ENCODE results near the gene PREX1. TPM values are rescaled to one million over a fixed set of nuclear protein-coding genes. Genes with fewer than 3 reads are reported as not detected.
A peak's percentile ranks its signal among the peaks of the same experiment; 100 is the strongest.

The PREX1 gene
- total RNA-seq, 2 donors from 2014 or later, result 16.0 to 17.4 TPM

GRCh38 chr20:48750941-48751635, 76.7 kb downstream of the PREX1 start:
- peak; percentile 82 to 83 for ATAC-seq
- intact Hi-C loops (cut with DNase I), result no loop called here
- DNase-seq, result peak; percentile 83

- ATAC-seq (no peak), DNase-seq (no peak)
- intact Hi-C loops (cut with DNase I), result no loop called here
These were observed 77.4 kb downstream of the PREX1 start for GRCh38 chr20:48750376-48750775.

- no peak for ATAC-seq
- intact Hi-C loops (cut with DNase I), result no loop called here
- no peak for DNase-seq
These were observed 78.4 kb downstream of the PREX1 start for GRCh38 chr20:48749437-48749836.

- intact Hi-C loops (cut with DNase I), result no loop called here
- no peak for ATAC-seq
These were observed 79.2 kb downstream of the PREX1 start for GRCh38 chr20:48748556-48748955.

GRCh38 chr20:48747840-48748414, 79.9 kb downstream of the PREX1 start:
- ATAC-seq (no peak), DNase-seq (no peak)
- intact Hi-C loops (cut with DNase I), result no loop called here

More at GRCh38 chr20:48748556-48748955, 79.2 kb downstream of the PREX1 start:
- DNase-seq, result no peak

GRCh38 chr20:48745330-48745729, 82.5 kb downstream of the PREX1 start:
- intact Hi-C loops (cut with DNase I), result no loop called here
- DNase-seq (no peak), ATAC-seq (no peak)

- ATAC-seq, result no peak
- intact Hi-C loops (cut with DNase I), result no loop called here
These were observed 83.3 kb downstream of the PREX1 start for GRCh38 chr20:48744515-48744914.

GRCh38 chr20:48743807-48744206, 84.0 kb downstream of the PREX1 start:
- DNase-seq (no peak), ATAC-seq (no peak)
- intact Hi-C loops (cut with DNase I), result no loop called here

More at GRCh38 chr20:48744515-48744914, 83.3 kb downstream of the PREX1 start:
- no peak for DNase-seq

GRCh38 chr20:48742912-48743680, 84.7 kb downstream of the PREX1 start:
- no peak for ATAC-seq
- DNase-seq, result no peak
- intact Hi-C loops (cut with DNase I), result no loop called here

- DNase-seq (no peak), ATAC-seq (no peak)
- intact Hi-C loops (cut with DNase I), result no loop called here
These were observed 85.6 kb downstream of the PREX1 start for GRCh38 chr20:48742233-48742632.

- ATAC-seq (no peak), DNase-seq (no peak)
- intact Hi-C loops (cut with DNase I), result no loop called here
These were observed 86.1 kb downstream of the PREX1 start for GRCh38 chr20:48741669-48742068.

GRCh38 chr20:48740712-48741111, 87.1 kb downstream of the PREX1 start:
- DNase-seq (no peak), ATAC-seq (no peak)
- intact Hi-C loops (cut with DNase I), result no loop called here

- ATAC-seq (no peak), DNase-seq (no peak)
- intact Hi-C loops (cut with DNase I), result no loop called here
These were observed 87.5 kb downstream of the PREX1 start for GRCh38 chr20:48740292-48740649.

- DNase-seq (no peak), ATAC-seq (no peak)
- intact Hi-C loops (cut with DNase I), result no loop called here
These were observed 88.2 kb downstream of the PREX1 start for GRCh38 chr20:48739395-48740291.

- no peak for DNase-seq
- ATAC-seq, result peak in 1 of 2 donors; percentile 41
- intact Hi-C loops (cut with DNase I), result no loop called here
These were observed 89.1 kb downstream of the PREX1 start for GRCh38 chr20:48738399-48739304.

- ATAC-seq, result no peak
- intact Hi-C loops (cut with DNase I), result no loop called here
- no peak for DNase-seq
These were observed 89.8 kb downstream of the PREX1 start for GRCh38 chr20:48738094-48738398.

GRCh38 chr20:48737434-48738093, 90.2 kb downstream of the PREX1 start:
- no peak for DNase-seq
- intact Hi-C loops (cut with DNase I), result no loop called here
- ATAC-seq, result no peak

- DNase-seq (no peak), ATAC-seq (no peak)
- intact Hi-C loops (cut with DNase I), result no loop called here
These were observed 91.2 kb downstream of the PREX1 start for GRCh38 chr20:48736636-48737035.
